ENCODE measurements around the gene ACTC1.

Gene ACTC1

DNA sequence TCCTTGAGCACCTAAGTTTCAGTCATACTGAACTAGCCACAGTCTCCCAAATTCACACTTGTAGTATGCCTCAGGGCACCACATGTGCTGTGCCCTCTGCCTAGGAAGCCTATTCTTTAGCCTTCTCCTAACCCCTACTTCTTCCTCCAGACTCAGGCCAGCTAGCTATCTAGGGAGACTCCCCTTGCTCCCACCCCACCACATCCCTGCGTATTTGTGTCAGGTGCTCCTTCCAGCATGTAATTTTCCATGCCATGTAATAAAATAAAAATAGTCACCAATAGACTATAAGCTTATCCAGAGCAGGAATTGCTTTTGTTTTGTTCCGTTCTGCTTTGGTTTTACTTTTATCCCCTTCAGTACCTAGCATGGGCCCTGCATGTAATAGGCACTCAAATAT lies 25.6 kb downstream of the ACTC1 start:
- in situ Hi-C loops (cut with MboI; ENCODE audit: low pct_unique_long_range_greater_than_20kb, low sequenced_read_pairs), result no loop called here
- no peak for DNase-seq

DNA sequence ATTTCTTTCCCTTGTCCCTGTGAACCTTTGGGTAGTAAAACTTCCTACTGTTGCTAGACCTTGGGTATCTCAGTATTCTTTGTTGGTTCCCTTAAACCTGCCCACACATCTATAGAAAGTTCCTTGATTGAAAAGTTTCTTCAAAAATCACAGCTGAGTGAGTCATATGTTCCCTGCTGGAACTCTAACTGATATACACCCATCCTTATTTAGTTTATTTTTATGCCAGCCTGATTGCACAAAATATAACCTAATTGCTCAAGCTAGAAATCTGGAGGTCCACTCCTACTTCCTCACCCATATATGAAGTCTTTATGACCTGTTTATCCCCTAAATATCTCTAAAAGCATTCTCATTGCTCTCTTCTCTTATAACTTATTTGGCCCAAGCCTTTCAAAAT lies 26.8 kb downstream of the ACTC1 start:
- in situ Hi-C loops (cut with MboI; ENCODE audit: low pct_unique_long_range_greater_than_20kb, low sequenced_read_pairs), result no loop called here
- DNase-seq, result no peak

- in situ Hi-C loops (cut with MboI; ENCODE audit: low pct_unique_long_range_greater_than_20kb, low sequenced_read_pairs), result no loop called here
- DNase-seq, result no peak
Measured at GRCh38 chr15:34765741-34766140, 29.6 kb downstream of the ACTC1 start.

- no peak for DNase-seq
- in situ Hi-C loops (cut with MboI; ENCODE audit: low pct_unique_long_range_greater_than_20kb, low sequenced_read_pairs), result no loop called here
Measured at GRCh38 chr15:34760909-34761308, 34.4 kb downstream of the ACTC1 start.

- in situ Hi-C loops (cut with MboI; ENCODE audit: low pct_unique_long_range_greater_than_20kb, low sequenced_read_pairs), result no loop called here
- DNase-seq, result no peak
Measured at GRCh38 chr15:34759992-34760391, 35.4 kb downstream of the ACTC1 start.

- in situ Hi-C loops (cut with MboI; ENCODE audit: low pct_unique_long_range_greater_than_20kb, low sequenced_read_pairs), result no loop called here
Measured at GRCh38 chr15:34759347-34759746, 36.0 kb downstream of the ACTC1 start.

GRCh38 chr15:34757262-34757661 lies 38.1 kb downstream of the ACTC1 start:
- no peak for DNase-seq
- in situ Hi-C loops (cut with MboI; ENCODE audit: low pct_unique_long_range_greater_than_20kb, low sequenced_read_pairs), result no loop called here

More at GRCh38 chr15:34759347-34759746, 36.0 kb downstream of the ACTC1 start:
- no peak for DNase-seq

GRCh38 chr15:34755419-34755773 lies 40.0 kb downstream of the ACTC1 start:
- DNase-seq, result no peak
- in situ Hi-C loops (cut with MboI; ENCODE audit: low pct_unique_long_range_greater_than_20kb, low sequenced_read_pairs), result no loop called here

DNA sequence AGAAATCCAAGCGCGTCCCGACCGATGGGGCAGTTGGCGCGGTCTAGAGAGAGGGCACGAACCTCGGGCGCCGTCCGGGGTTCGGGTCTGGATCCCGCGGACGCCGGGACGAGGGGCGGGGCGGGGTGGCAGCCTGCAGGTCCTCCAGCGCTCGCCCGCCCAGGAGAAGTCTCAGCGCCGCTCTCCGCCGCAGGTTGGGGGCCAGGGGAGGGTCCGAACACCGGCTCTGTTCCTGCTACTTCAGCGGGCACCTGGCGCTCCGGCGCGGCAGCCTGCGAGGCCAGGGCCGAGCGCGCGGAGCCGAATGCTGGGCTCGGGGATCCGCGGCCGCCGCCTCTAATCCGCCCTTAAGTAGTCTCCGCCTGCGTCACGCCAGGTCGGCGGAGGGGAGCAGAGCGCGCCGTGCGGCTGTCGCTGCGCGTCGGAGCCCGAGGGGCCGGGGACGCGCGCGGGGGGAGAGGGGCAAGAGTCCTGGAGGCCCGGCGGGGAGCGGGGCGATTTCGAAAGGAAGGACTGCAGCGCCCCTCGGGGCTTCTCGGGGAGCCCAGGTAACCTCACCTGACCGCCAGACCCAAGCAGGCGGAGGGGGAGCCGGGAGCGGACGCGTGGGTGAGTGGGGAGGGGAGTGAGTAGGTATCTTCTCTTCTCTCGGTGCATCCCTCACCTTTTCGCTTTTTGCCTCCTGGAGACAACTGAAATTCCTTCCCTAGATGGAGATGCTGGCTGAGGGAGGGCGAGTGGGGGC lies 40.5 kb downstream of the ACTC1 start, which contains the start of gene GJD2:
GJD2 (minus strand) TSS at position 325 of the 745 bp plus-strand sequence. CDS start 510 bp downstream, outside the sequence.
- no peak for DNase-seq
- in situ Hi-C loops (cut with MboI; ENCODE audit: low pct_unique_long_range_greater_than_20kb, low sequenced_read_pairs), result no loop called here

DNA sequence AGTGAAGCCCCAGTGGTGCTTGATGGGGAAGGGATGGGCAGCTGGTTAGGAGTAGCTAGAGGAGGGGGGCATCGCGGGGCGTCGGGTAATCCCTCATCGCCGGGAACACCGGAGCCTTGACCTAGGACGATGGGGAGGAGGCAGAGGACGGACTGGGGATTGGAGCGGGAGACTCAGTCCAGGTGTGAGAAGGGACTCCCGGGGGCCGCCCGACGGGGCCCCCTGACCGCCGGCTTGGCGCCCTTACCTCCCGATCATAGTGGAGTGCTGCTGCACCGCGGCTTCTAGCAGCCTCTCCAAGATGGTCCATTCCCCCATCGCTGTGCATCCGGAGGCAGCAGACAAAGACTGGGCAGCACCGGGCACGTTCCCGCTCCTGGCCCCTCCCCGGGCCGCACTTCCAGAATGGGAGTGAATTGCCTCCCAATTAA lies 41.2 kb downstream of the ACTC1 start:
- DNase-seq, result no peak
- in situ Hi-C loops (cut with MboI; ENCODE audit: low pct_unique_long_range_greater_than_20kb, low sequenced_read_pairs), result no loop called here

DNA sequence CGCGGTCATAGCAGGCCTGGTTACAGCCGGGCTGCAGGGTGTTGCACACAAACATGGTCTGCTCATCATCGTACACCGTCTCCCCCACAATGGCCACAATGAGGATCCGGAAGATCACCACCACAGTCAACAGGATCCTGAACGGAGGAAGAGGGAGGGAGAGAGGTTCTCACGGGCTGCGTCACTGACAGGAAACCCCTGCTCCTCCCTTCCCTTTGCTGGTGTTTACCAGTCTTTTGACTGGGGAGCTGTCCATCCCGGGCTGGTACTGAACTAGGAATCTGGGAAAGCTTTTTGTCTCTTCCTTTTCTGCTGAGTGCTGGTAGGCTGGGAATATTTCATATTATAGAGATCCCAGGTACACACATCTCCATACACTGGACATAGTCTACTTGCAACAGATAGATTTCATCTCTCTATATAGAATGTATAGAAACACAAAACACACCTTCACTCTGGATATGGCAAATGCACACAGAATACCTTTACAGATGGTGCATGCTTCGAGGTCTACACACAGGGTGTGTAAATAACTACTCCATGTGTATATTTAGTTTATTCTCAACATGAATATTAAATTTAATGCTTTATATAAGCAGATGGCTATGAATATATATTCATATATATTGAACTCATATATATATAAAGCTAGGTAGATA lies 42.0 kb downstream of the ACTC1 start:
- in situ Hi-C loops (cut with MboI; ENCODE audit: low pct_unique_long_range_greater_than_20kb, low sequenced_read_pairs), result no loop called here
- DNase-seq, result peak; percentile 77

DNA sequence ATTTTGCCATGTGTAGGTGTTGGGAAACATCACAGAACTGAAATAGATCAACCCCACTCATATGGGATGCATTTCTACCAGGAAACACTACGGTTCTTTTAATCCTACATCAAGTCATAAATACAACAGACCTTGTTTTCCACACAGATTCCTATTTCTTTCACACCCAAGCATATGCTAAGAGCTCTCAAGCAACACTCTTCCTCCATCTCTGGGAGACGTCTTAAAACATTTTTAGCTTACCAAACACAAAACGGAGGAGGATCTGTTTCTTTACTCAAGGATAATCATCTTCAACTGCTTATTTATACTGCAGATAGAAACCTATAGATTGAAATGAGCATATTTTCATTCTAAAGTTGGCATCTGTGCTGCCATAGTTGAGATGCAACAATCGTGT lies 45.7 kb downstream of the ACTC1 start:
- no peak for DNase-seq
- in situ Hi-C loops (cut with MboI; ENCODE audit: low pct_unique_long_range_greater_than_20kb, low sequenced_read_pairs), result no loop called here
